Neural progenitor cell (in vitro differentiated cells): ENCODE results near the gene ERAP2. TPM values are rescaled to one million over a fixed set of nuclear protein-coding genes. Genes with fewer than 3 reads are reported as not detected.

Experiments
- DNase-seq: peaks from one replicate; pipeline ENCODE4 v3.0.0-alpha.2; 2016; ENCODE audit warnings: low spot score
- H2AFZ ChIP-seq: fragments of 200-600 bp; sonication (generic); replicated peaks from 2 replicates; pipeline ENCODE4 v1.6.1; 2016; ENCODE audit warnings: antibody characterized with exemption
- H3F3A ChIP-seq: fragments of 200-600 bp; sonication (generic); 2 replicates; pipeline ENCODE4 v1.6.1; 2016; ENCODE audit warnings: antibody characterized with exemption, low read depth
- H3K27ac ChIP-seq: fragments of 200-600 bp; sonication (generic); 2 replicates; pipeline ENCODE4 v1.5.1; 2016; ENCODE audit warnings: mild to moderate bottlenecking
- H3K27me3 ChIP-seq: fragments of 200-600 bp; sonication (generic); 2 replicates; pipeline ENCODE4 v1.6.1; 2016; ENCODE audit warnings: mild to moderate bottlenecking, moderate library complexity
- H3K36me3 ChIP-seq: fragments of 200-600 bp; sonication (generic); 2 replicates; pipeline ENCODE4 v1.5.1; 2016
- H3K4me1 ChIP-seq: fragments of 200-600 bp; sonication (generic); 2 replicates; pipeline ENCODE4 v1.6.1; 2016; ENCODE audit warnings: mixed run types
- H3K4me2 ChIP-seq: fragments of 200-600 bp; sonication (generic); 2 replicates; pipeline ENCODE4 v1.6.1; 2016
- H3K4me3 ChIP-seq: fragments of 200-600 bp; sonication (generic); 2 replicates; pipeline ENCODE4 v1.5.1; 2016
- H3K79me2 ChIP-seq: fragments of 200-600 bp; sonication (generic); 2 replicates; pipeline ENCODE4 v1.6.1; 2016; ENCODE audit warnings: low read depth
- H3K9ac ChIP-seq: fragments of 200-600 bp; sonication (generic); 2 replicates; pipeline ENCODE4 v1.6.1; 2016
- H3K9me3 ChIP-seq: fragments of 200-600 bp; sonication (generic); 2 replicates; pipeline ENCODE4 v1.5.1; 2016; ENCODE audit warnings: low read depth
- H4K20me1 ChIP-seq: fragments of 200-600 bp; sonication (generic); 2 replicates; pipeline ENCODE4 v1.6.1; 2016; ENCODE audit warnings: low read depth
- H3K27ac Mint-ChIP-seq: 3 replicates; pipeline ENCODE4 v1.8.0; 2021; ENCODE audit warnings: mixed read lengths
- H3K27me3 Mint-ChIP-seq: 2 replicates; pipeline ENCODE4 v1.8.0; 2022; ENCODE audit warnings: low read depth, mild to moderate bottlenecking, inconsistent platforms, moderate library complexity, mixed read lengths; ENCODE audit not compliant: insufficient read depth
- H3K36me3 Mint-ChIP-seq: 3 replicates; pipeline ENCODE4 v1.8.0; 2021; ENCODE audit warnings: mixed read lengths
- H3K4me1 Mint-ChIP-seq: 3 replicates; pipeline ENCODE4 v1.8.0; 2021; ENCODE audit warnings: mixed read lengths
- H3K4me3 Mint-ChIP-seq: 3 replicates; pipeline ENCODE4 v1.8.0; 2021; ENCODE audit warnings: mild to moderate bottlenecking, moderate library complexity, mixed read lengths
- H3K9me3 Mint-ChIP-seq: 3 replicates; pipeline ENCODE4 v1.8.0; 2020; ENCODE audit warnings: mixed read lengths
- EZH2 ChIP-seq: fragments of 200-600 bp; sonication (generic); IDR thresholded peaks from 2 replicates; pipeline ENCODE4 v1.6.1; 2017; ENCODE audit warnings: antibody characterized with exemption, mild to moderate bottlenecking, moderate library complexity
- EZH2phosphoT487 ChIP-seq: fragments of 200-600 bp; sonication (generic); IDR thresholded peaks from 2 replicates; pipeline ENCODE4 v1.6.1; 2017; ENCODE audit warnings: antibody characterized with exemption
- total RNA-seq: library from RNA; depleted of rRNA; stranded (reverse); fragments of >200 nt; gene quantifications from 2 replicates; pipeline ENCODE4 v1.2.3, GENCODE V29; 2015; ENCODE audit warnings: low replicate concordance
- TF ChIP-seq, protein P1 (sequence below): fragments of 200-600 bp; sonication (generic); IDR thresholded peaks from 2 replicates; pipeline ENCODE4 v1.5.1; 2017; ENCODE audit warnings: antibody characterized with exemption, mild to moderate bottlenecking

Gene ERAP2
- total RNA-seq, 1 donor from 2014 or later, result not detected

- no peak for TF ChIP-seq EZH2phosphoT487
- TF ChIP-seq, protein P1, sequence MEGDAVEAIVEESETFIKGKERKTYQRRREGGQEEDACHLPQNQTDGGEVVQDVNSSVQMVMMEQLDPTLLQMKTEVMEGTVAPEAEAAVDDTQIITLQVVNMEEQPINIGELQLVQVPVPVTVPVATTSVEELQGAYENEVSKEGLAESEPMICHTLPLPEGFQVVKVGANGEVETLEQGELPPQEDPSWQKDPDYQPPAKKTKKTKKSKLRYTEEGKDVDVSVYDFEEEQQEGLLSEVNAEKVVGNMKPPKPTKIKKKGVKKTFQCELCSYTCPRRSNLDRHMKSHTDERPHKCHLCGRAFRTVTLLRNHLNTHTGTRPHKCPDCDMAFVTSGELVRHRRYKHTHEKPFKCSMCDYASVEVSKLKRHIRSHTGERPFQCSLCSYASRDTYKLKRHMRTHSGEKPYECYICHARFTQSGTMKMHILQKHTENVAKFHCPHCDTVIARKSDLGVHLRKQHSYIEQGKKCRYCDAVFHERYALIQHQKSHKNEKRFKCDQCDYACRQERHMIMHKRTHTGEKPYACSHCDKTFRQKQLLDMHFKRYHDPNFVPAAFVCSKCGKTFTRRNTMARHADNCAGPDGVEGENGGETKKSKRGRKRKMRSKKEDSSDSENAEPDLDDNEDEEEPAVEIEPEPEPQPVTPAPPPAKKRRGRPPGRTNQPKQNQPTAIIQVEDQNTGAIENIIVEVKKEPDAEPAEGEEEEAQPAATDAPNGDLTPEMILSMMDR, result no peak
- no peak for TF ChIP-seq EZH2
- no peaks in the 10 kb centered on the region for H3K36me3 Mint-ChIP-seq
- H3F3A ChIP-seq, result no peaks in the 10 kb centered on the region
Measured at GRCh38 chr5:96919754-96920197, 43.5 kb downstream of the ERAP2 start.

DNA sequence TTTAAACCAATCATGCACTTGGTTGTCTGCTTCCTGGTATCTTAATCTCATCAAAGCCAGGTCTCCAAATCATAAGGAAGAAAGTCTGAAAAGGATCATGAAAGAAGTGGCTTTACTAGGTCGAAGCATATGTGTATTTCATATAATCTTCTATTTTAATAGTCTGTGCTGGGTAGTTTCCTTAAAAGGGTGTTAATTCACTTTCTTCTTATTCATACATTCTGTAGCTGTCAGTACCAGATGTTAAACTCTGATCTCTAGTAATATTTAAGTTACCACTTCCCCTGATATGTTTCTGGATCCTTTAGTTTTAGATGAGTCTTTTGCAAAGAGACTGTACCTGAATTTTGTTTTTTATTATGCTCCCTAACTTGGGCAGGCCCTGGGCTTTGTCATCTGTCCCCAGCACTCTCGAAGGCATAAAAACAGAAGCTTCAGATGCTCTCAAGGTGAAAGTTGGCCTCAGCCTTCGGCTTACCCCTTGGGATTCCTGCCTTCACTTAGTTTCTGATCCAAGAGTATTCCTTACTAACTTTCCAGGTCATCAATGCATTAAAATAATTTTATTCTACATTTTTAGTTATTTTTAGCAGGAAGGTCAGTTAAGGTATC is 44.5 kb downstream of the ERAP2 start:
- TF ChIP-seq EZH2 (no peak), EZH2phosphoT487 (no peak)
- TF ChIP-seq, protein P1, result no peak
- no peaks in the 10 kb centered on the region for H4K20me1 ChIP-seq
- no peak overlapping the region for H3K27ac ChIP-seq
- H3K79me2 ChIP-seq, result no peaks in the 10 kb centered on the region
- no peaks in the 10 kb centered on the region for H3K36me3 Mint-ChIP-seq
- H3K27me3 ChIP-seq, result no peaks in the 10 kb centered on the region
- H3K4me3 ChIP-seq, result no peak overlapping the region
- H3K27ac Mint-ChIP-seq, result no peak overlapping the region
- H3K4me3 Mint-ChIP-seq, result no peak overlapping the region
- peaks cover 11% of the 10 kb centered on the region for H3K4me1 Mint-ChIP-seq
- H3K4me2 ChIP-seq, result no peak overlapping the region
- no peak overlapping the region for H3K9ac ChIP-seq
- no peak for DNase-seq
- peaks cover 7% of the 10 kb centered on the region for H3K4me1 ChIP-seq
- no peaks in the 10 kb centered on the region for H3K36me3 ChIP-seq
- H3F3A ChIP-seq, result no peaks in the 10 kb centered on the region
- peaks cover 3% of the 10 kb centered on the region for H3K27me3 Mint-ChIP-seq
- H2AFZ ChIP-seq, result no peak overlapping the region
- H3K9me3 Mint-ChIP-seq, result no peaks in the 10 kb centered on the region
- H3K9me3 ChIP-seq, result no peaks in the 10 kb centered on the region

More at GRCh38 chr5:96919754-96920197, 43.5 kb downstream of the ERAP2 start:
- Histone ChIP-seq H4K20me1 (no peaks in the 10 kb centered on the region), H3K27ac (no peak overlapping the region), H3K27me3 (no peaks in the 10 kb centered on the region), H3K4me3 (no peak overlapping the region), H3K9me3 (no peaks in the 10 kb centered on the region), H3K79me2 (no peaks in the 10 kb centered on the region), H3K4me2 (no peak overlapping the region), H3K4me1 (peaks cover 7% of the 10 kb centered on the region), H3K36me3 (no peaks in the 10 kb centered on the region), H2AFZ (no peak overlapping the region), H3K9ac (no peak overlapping the region)
- peaks cover 9% of the 10 kb centered on the region for H3K4me1 Mint-ChIP-seq
- H3K4me3 Mint-ChIP-seq, result no peak overlapping the region
- peaks cover 3% of the 10 kb centered on the region for H3K9me3 Mint-ChIP-seq
- no peak overlapping the region for H3K27ac Mint-ChIP-seq
- no peak for DNase-seq
- peaks cover 3% of the 10 kb centered on the region for H3K27me3 Mint-ChIP-seq

- TF ChIP-seq EZH2, result no peak
- TF ChIP-seq EZH2phosphoT487, result no peak
- TF ChIP-seq, protein P1, result no peak
- Histone ChIP-seq H3K4me3 (no peak overlapping the region), H3K4me2 (no peak overlapping the region), H3K36me3 (no peaks in the 10 kb centered on the region), H3K79me2 (no peaks in the 10 kb centered on the region), H3K9ac (no peak overlapping the region), H3K27me3 (no peaks in the 10 kb centered on the region), H4K20me1 (no peaks in the 10 kb centered on the region), H3F3A (no peaks in the 10 kb centered on the region), H3K27ac (no peak overlapping the region), H3K9me3 (no peaks in the 10 kb centered on the region), H3K4me1 (peaks cover 7% of the 10 kb centered on the region), H2AFZ (peak overlapping the region; percentile 6)
- Mint-ChIP-seq H3K9me3 (no peaks in the 10 kb centered on the region), H3K36me3 (no peaks in the 10 kb centered on the region), H3K27me3 (no peaks in the 10 kb centered on the region), H3K27ac (no peak overlapping the region), H3K4me3 (no peak overlapping the region), H3K4me1 (peaks cover 11% of the 10 kb centered on the region)
- no peak for DNase-seq
Measured at GRCh38 chr5:96922499-96923244, 46.4 kb downstream of the ERAP2 start.
